GM18520 (cell line): ENCODE data around the gene KLK11.
"Not testable (repeated sequence)": the region's sequence is repeated elsewhere in the genome, so short reads cannot be mapped to it uniquely, and the experiment has no call there.

ENCODE experiments used
- ATAC-seq: cut with Tn5 transposase; IDR thresholded peaks from one replicate; pipeline ENCODE4 v1.9.1; 2021; ENCODE audit not compliant: unreplicated experiment

Gene KLK11

GRCh38 chr19:51006406-51006805, 20.0 kb downstream of the KLK11 start:
- ATAC-seq = no peak

GRCh38 chr19:51005248-51005647, 21.2 kb downstream of the KLK11 start:
- ATAC-seq = no peak

- ATAC-seq = no peak
Observed at GRCh38 chr19:51003316-51003715, 23.1 kb downstream of the KLK11 start.

GRCh38 chr19:51002542-51003311, 23.7 kb downstream of the KLK11 start:
- no peak for ATAC-seq

- no peak for ATAC-seq
Observed at GRCh38 chr19:51002089-51002532, 24.3 kb downstream of the KLK11 start.

- ATAC-seq = no peak
Observed at GRCh38 chr19:51001515-51001914, 24.9 kb downstream of the KLK11 start, which contains the start of gene KLK8. TSS of gene KLK8 (minus strand) at chr19:51001604. CDS start at chr19:51001167, 437 bp downstream.

- no peak for ATAC-seq
Observed at GRCh38 chr19:51000981-51001380, 25.4 kb downstream of the KLK11 start.

- ATAC-seq = no peak
Observed at GRCh38 chr19:51000426-51000825, 26.0 kb downstream of the KLK11 start.

GRCh38 chr19:50998686-50999085, 27.7 kb downstream of the KLK11 start:
- no peak for ATAC-seq

GRCh38 chr19:50998061-50998460, 28.4 kb downstream of the KLK11 start:
- no peak for ATAC-seq

GRCh38 chr19:50994129-50994528, 32.3 kb downstream of the KLK11 start:
- ATAC-seq = no peak

- no peak for ATAC-seq
Observed at GRCh38 chr19:50992666-50993035, 33.8 kb downstream of the KLK11 start.

- ATAC-seq = not testable (repeated sequence)
Observed at GRCh38 chr19:50984416-50984815, 42.0 kb downstream of the KLK11 start.

GRCh38 chr19:50983625-50984292, 42.7 kb downstream of the KLK11 start, which contains the start of gene KLK7:
TSS of gene KLK7 (minus strand) at chr19:50983917. CDS start at chr19:50982399, 1,518 bp downstream.
- ATAC-seq = no peak

GRCh38 chr19:50982186-50982585, 44.2 kb downstream of the KLK11 start:
- ATAC-seq = no peak

GRCh38 chr19:50981587-50982146, 44.7 kb downstream of the KLK11 start:
- ATAC-seq = no peak

GRCh38 chr19:50980208-50980607, 46.2 kb downstream of the KLK11 start:
- ATAC-seq = no peak

GRCh38 chr19:50979758-50980157, 46.7 kb downstream of the KLK11 start:
- no peak for ATAC-seq

- no peak for ATAC-seq
Observed at GRCh38 chr19:50978772-50979390, 47.5 kb downstream of the KLK11 start.

GRCh38 chr19:50977626-50978025, 48.8 kb downstream of the KLK11 start:
- no peak for ATAC-seq

- no peak for ATAC-seq
Observed at GRCh38 chr19:50975766-50976165, 50.6 kb downstream of the KLK11 start.
